Left kidney (tissue), 2 donors: ENCODE data around the gene FAM20A. TPM values are rescaled to one million over a fixed set of nuclear protein-coding genes. Genes with fewer than 3 reads are reported as not detected.
A peak's percentile ranks its signal among the peaks of the same experiment; 100 is the strongest.
"Not testable (repeated sequence)": the region's sequence is repeated elsewhere in the genome, so short reads cannot be mapped to it uniquely, and the experiment has no call there.

Source experiments
- DNase-seq: peaks from one replicate; pipeline ENCODE4 v3.0.0-alpha.2; 2013
- polyA plus RNA-seq: library from polyadenylated mRNA; unstranded; fragments of 120-200 nt; gene quantifications from one replicate; pipeline ENCODE4 v1.2.1, GENCODE V29; 2013; ENCODE audit not compliant: insufficient read length

FAM20A gene
- polyA plus RNA-seq, 1 donor = 11.9 TPM

DNA sequence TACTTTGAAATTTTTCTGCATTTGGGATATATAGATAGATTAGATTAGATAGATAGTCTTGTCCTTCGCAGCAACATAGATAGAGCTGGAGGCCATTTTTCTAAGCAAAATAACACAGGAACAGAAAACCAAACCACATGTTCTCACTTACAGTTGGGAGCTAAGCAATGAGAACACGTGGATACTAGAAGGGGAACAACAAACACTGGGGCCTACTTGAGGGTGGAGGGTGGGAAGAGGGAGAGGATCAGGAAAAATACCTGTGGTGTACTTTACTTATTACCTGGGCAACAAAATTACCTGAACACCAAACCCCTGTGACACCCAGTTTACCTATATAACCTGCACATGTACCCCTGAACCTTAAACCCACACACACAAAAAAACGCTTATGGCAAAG is 74.6 kb downstream of the FAM20A start:
- no peak for DNase-seq

DNA sequence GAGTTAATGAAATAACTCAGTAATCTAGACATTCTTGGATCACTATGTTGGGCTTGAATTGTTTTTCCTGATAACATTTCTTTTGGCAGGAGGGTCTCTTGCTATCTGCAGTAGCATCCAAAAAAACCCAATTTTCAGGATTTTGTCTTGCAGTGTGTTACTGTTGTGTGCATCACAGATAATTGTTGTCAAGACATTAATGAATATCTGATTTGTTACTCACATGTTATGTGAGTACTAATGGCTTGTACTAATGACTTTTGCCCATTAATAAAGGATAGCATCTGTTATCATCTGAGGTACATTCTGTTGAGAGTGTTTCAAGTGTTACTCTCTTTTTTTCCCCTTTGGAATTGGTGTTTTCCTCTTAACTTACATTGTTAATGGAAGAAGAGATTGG is 78.9 kb downstream of the FAM20A start:
- no peak for DNase-seq

DNA sequence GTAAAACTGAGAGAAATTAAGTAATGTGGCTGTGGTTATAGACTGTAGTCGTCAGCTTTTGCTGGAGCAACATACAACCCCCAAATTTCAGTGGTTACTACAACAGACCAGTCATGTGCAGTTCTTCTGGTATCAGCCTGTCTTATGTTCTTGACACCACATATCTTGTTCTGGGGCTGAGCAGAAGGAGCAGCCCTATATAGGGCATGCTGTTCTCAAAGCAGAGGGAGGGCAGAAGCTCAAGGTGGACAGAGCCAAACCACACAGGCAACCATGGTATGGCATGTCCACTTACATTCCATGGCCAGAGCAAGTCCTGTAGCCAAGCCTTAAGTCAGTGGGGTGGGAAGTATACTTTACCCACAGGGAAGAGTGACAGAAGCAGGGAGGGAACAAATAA is 81.3 kb downstream of the FAM20A start:
- no peak for DNase-seq

DNA sequence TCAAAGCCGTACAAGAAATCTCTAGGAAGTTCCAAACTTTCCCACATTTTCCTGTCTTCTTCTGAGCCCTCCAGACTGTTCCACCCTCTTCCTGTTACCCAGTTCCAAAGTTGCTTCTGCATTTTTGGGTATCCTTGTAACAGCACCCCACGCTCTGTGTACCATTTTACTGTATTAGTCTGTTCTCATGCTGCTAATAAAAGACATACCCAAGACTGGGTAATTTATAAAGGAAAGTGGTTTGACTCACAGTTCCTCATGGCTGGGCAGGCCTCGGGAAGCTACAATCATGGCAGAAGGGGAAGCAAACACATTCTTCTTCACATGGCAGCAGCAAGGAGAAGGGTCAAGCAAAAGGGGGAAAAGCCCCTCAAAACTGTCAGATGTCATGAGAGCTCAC is 82.1 kb downstream of the FAM20A start:
- not testable (repeated sequence) for DNase-seq

DNA sequence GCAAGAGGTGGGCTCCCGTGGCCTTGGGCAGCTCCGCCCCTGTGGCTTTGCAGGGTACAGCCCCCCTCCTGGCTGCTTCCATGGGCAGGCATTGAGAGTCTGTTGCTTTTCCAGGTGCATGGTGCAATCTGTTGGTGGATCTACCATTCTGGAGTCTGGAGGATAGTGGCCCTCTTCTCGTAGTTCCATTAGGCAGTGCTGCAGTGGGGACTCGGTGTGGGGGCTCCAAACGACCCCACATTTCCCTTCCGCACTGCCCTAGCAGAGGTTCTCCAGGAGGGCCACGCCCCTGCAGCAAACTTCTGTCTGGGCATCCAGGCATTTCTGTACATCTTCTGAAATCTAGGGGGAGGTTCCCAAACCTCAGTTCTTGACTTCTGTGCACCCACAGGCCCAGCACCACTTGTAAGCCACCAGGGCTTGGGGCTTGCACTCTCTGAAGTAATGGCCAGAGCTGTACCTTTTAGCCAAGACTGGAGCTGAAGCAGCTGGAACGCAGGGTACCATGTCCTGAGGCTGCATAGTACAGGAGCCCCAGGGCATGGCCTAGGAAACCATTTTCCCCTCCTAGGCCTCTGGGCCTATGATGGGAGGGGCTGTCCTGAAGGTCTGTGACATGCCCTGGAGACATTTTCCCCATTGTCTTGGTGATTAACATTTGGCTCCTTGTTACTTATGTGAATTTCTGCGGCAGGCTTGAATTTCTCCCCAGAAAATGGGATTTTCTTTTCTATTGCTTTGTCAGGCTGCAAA is 82.9 kb downstream of the FAM20A start:
- DNase-seq = no peak

DNA sequence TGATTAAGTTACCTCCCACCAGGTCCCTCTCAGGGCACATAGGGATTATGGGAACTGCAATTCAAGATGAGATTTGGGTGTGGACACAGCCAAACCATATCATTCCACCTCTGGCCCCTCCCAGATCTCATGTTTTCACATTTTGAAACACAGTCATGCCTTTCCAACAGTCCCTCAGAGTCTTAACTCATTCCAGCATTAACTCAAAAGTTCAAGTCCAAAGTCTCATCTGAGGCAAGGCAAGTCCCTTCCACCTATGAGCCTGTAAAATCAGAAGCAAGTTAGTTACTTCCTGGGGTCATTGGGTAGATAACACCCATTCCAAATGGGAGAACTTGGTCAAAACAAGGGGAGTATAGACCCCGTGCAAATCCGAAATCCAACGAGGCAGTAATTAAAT is 83.6 kb downstream of the FAM20A start:
- not testable (repeated sequence) for DNase-seq

DNA sequence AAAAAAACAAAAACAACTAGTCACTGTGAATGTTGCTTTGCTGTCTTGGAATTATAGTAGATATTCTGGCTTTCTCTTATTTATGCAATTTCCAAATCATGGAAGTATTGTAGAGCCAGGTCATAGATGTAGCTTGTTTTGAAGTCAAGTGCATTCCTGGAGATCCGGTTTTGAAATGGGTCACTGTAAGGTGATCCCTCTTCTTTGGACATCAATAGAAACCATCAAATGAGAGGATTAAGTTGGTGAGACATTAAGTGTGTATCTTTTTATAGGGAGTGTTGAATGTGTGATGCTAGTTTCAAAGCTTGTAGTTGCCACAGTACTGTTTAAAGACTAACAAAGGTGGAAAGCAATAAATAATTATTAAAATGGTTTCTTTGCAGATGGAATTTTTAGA is 84.4 kb downstream of the FAM20A start:
- no peak for DNase-seq

DNA sequence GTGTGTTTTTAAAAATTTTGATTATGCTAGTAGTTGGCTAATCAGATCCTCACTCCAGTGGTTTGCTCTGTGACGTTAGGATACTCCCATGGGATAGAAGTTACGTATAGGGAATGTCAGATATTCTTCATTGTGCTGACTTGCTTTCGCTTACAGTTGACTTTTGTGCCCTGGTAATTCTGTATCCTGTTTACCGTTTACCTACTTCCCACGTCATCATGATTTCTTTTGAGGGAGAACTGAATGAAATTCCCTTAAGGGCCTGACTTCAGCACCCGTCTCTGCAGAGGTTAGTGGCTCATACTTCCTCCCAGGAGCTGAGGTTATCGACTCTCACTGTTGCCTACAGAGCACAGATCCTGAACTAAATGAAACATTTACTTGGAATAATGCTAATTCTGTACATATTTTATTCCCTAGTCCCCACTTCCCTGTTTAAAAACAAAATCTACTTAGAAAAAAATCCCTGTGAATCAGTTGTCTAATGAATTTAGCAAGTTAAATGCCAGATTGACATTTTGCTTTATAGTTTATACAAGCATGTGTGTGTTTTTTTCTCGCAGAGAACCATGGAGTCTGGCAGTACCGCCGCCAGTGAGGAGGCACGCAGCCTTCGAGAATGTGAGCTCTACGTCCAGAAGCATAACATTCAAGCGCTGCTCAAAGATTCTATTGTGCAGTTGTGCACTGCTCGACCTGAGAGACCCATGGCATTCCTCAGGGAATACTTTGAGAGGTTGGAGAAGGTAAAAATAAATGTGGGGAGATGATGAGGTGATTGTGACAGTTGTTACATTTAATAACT is 86.1 kb downstream of the FAM20A start:
- no peak for DNase-seq

DNA sequence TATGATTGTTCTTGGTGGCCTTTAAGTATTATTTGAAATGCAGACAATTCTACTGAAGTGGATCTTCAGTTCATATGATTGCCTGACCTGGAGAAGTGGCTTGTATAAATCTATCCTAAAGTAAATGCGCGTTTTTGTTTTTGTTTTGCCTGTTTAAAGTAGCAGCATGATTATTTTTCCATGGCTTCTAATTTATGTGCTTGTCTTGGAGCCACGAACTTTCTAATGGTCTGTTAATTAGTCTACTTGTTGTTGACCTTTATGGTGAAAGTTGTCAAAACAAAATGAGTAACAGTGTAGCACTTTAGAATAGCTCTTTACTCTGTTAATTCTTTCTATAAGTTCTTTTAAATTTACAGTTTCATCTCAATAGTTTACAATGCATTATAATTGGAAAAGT is 87.2 kb downstream of the FAM20A start:
- DNase-seq = no peak

DNA sequence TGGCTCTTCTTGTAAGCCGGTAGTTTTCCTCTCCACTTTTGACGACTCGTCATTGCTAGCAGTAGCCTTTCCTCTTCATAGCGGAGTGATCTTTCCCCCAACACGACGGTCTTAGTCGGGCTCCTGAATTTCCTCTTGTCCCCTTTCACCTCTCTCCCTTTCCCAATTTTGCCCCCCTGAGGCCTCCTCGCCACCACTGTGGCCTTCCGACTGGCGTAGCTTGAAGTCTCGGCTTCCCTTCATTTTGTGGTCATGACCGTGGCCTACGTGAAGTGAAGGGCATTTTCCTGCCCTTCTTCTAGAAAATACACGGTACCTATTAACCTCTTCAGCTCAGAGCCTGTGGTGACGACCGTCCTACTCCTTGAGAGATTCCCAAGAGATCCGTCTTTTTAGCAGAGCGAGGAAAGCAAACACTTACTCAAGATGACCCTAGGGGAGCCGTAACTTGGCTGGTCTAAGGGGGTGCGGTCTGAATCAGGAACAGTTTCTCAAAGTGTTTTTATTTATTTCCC is 88.2 kb downstream of the FAM20A start:
- no peak for DNase-seq

DNA sequence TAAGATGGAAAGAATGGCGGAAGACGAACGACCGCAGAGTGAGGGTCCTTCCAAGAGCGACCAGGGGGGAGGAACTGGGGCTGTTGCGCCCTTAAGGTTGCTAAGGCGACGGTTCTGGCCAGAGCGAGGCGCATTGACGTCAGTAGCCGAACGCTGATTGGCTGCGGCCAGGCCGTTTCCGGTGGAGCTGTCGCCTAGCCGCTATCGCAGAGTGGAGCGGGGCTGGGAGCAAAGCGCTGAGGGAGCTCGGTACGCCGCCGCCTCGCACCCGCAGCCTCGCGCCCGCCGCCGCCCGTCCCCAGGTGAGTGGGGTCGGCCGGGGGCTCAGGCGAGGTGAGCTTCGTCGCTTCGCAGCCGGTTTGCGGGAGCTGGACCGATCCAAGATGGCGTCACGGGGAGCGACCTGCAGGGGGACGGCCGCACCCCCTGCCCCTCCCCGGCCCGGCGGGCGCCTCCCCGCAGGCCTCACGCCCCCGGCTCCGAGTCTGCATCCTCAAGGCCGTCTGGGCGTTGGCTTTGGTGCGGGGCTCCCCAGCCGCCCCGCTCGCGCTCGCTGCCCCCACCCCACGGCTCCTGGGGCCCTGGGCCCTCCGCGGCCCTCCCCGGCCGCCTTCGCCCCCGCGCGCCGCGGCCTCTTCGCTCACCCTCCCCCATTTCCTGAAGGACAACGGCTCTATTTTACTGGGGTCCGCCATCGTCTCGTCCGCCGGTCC is 88.8 kb downstream of the FAM20A start, which contains the start of gene PRKAR1A:
Gene PRKAR1A (plus strand): TSS at position 184 of the 713 bp plus-strand sequence. CDS start 2,970 bp downstream, outside the sequence.
- peak; percentile 94 for DNase-seq

DNA sequence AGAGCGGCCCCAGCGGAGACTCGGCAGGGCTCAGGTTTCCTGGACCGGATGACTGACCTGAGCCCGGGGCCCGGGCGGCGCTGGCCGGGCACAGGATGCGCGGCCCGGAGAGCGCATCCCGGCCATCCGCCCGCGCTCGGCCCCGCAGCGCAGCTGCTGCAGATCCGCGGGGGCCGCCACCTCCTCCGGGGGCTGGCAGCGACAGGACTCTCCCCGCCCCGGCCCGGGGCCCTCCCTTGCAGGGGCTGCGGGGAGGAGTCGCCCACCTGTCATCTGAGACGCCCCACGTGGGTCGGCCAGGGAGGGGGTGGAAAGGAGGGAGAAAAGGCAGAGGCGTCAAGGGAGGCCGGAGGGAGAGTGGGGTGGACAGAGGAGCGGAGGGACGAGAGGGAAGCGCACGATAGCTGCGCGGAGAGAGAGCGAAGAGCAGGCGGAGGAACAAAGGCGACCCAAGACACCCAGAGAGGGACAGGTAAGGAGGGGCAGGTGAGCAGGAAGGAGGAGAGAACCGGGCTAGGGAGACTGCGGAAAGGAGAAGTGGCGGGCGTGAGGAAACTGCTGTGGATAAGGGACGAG is 89.4 kb downstream of the FAM20A start:
- peak; percentile 90 for DNase-seq

DNA sequence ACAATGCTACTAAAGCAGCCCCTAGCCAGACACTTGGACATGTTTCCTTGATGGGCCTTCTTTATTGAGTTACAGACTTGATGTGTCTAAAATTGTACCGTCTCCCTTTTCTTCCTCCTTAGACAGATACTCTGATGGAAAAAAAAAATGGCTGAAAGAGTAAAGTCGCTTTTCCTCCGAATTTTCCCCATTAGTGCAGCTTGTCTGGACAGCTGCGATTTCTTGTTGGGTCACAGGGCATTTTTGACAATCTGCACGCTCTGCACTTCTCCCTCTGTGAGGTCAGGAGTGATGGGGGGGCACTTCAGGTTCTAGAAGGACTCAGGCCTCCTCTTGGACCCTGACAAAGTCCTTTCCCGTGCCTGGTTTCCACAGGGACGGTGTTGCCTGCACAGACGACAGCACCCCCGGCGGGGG is 89.9 kb downstream of the FAM20A start:
- no peak for DNase-seq

DNA sequence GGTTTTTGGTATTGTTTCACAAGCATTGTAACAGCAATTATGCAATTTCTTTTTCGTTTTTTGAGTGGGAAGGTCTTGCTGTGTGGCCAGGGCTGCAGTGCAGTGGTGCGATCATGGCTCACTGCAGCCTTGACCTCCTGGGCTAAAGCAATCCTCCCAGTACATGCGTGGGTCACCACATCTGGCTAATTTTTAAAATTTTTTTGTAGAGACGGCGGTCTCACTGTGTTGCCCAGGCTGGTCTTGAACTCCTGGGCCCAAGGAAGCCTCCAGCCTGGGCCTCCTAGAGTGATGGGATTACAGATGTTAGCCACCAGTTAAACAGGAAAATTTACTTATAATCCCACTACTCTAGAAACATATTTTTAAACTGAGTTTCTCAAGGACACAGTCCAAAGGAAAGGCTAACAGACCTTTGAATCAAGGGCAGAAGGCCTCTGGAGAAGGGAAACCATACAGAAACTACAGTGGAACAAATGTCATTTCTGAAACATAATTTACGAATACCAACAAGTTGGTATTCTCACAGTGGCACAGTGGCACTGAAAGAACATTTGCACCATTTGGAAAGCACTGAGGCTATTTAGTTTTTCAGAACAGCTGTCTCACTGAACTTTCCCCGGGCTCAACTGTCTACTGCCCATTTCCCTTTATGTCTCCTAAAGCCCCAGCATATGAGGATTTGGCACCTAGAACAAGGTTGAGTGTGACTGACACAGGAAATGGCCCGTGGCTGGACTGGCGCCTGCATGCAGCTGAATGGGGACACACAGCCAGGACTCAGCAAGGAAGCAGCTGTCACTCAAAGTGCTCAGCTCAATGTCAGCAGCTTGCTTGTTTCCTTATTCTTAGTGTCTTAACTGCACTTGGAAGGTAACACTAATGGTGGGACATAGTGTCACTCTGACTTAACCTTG is 91.8 kb downstream of the FAM20A start:
- no peak for DNase-seq

DNA sequence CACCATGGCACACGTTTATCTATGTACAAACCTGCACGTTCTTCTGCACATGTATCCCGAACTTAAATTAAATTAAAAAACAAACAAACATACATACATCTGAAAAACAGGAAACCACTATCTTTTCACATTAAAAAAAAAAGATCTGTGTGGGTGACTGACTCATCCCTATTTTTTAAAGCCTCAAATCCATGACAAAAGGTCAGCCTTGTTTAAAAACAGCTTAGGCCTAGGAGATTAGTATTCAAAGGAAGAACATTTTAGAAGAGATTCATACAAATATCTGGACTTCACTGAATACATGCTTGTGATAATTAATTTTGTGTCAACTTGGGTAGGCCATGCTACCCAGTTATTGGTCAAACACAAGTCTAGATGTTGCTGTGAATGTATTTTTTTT is 93.6 kb downstream of the FAM20A start:
- no peak for DNase-seq

DNA sequence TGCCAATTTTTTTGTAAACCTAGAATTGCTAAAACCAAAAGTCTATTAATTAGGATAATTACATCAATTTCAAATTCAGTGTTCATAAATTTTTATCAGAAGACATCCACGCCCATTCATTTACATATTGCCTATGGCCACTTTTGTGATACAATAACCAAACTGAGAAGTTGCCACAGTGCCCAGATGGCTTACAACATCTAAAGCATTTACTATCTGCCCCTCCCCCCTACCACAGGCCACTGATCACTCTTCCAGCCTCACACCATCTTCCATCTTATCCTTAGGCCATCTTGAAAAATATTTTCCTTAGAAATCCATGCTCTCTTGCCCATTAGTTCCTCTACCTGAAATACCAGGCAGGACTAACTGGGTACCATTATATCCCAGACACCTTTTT is 95.2 kb downstream of the FAM20A start:
- DNase-seq = no peak

DNA sequence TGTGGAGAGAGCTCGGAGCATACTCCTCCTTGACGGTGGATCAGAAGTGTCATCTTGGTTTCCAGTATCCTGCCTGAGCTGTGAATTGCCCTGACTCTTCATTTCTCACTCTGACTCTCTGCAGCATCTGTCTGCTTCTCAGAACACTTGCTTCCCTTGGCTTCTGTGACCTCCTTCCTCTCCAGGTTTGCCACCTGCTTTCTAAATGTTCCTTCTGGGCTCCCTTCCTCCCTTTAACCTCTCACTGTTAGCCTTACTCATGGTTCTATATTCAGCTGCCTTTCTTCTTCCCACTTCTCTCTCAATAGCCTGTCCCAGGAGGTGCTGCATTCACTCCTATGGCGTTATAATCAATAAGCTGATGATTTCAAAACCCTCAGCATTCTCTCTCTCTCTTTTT is 100.1 kb downstream of the FAM20A start:
- DNase-seq = no peak

DNA sequence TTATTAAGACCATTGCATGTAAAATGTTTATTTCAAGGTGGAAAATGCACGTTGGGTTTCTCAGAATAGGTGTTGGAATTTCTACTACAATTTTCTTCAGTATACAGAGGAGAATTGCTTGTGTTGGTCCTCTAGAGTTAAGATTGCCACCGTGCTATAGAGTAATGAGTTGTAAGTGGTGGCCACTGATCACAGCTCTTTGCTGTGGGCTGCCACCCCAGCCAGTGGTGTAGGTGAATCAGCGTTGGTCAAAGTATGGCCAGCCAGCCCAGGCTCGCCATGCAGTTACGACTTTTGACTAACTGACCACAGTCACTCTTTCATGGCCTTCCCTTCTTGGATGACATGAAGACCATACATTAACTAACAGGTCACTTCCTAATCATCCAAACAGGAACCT is 101.6 kb downstream of the FAM20A start:
- DNase-seq = no peak

DNA sequence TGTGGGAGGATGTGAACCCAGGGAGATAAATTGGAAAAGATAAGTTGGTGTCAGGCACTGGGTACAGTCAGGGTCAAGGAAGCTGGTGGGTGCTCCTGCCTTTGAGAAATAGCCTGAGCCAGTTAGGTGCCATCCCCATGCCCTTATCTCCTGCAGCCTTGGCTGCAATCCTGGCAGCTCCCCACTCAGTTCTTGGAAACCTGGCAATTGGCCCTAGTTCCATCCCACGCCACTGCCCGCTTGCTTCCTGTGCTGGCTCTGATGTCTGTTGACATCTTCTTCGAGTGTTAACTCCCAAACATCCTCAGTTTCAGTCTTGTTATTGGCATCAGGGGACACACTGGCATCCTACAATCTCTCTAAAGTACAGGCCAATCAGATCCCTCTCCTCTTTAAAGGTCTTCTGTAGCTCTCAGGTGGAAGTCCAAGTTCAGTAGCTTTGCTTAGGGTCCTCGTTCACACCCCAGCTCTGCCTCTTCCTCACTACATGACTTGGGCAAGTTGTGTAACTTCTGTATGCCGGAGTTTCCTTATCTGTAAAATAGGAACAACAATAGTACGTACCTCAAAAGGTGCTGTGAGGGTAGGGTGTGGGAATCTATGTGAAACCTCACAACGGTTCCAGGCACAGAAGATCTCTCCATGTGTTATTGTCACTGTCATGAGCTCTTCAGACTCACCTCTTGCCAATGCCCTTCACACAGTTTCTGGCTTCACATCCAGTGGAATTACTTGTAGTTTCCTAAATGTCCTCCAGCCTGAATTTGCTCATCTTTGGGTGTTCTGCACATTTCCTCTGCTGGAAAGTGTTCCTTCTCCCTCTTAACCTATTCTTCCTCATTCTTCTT is 102.5 kb downstream of the FAM20A start:
- DNase-seq = no peak

DNA sequence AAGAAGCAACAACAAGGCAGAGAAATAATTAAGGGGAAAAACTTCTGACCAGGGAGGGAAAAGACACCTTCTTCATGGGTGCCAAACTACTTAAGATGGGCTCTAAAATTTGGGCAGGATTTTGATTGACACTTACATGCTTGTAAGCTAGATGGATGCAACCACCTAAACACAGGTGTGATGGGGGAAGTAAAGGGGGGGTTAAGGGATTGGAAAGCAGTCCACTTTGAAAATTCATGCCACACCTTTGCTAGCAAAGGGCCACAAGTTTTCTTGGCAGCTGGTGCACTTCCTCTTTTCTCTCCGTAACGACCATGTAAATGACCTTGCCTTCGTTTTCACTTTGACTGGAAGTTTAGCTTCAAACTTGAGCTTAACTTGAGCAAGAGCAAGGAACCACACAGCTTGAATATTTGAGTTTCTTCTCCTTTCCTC is 103.3 kb downstream of the FAM20A start:
- DNase-seq = no peak
